HEK293 (cell line): ENCODE data around the gene FOXO1.

Experiments used
- CTCF ChIA-PET: fragments of 350-600 bp; formaldehyde crosslinking; extraction: SDS; loops from one replicate; lab custom pipeline; 2021; ENCODE audit warnings: antibody characterized with exemption; lab: Yijun Ruan, JAX
- POLR2A ChIA-PET: fragments of 300-600 bp; formaldehyde crosslinking; extraction: SDS; loops from one replicate; lab custom pipeline; 2020; ENCODE audit warnings: antibody characterized with exemption, inconsistent platforms; lab: Yijun Ruan, JAX
- H3K27ac ChIP-seq: fragments of 200-500 bp; sonication (Bioruptor generic); 2 replicates; pipeline ENCODE4 v1.5.1; 2014; ENCODE audit warnings: low read depth, low read length, control low read depth, inconsistent platforms; ENCODE audit errors: extremely low read depth
- H3K36me3 ChIP-seq, 2 experiments: fragments of 200-500 bp in 1 of 2; sonication (Bioruptor generic) in 1 of 2; 1 replicate in 1 of 2; 2 replicates in 1 of 2; pipeline ENCODE4 v1.5.1; 2014 to 2017; ENCODE audit warnings: inconsistent platforms in 2 of 2, low read length in 2 of 2; ENCODE audit not compliant: control insufficient read depth in 2 of 2, insufficient read depth in 1 of 2
- H3K4me1 ChIP-seq: fragments of 200-500 bp; sonication (Bioruptor generic); 2 replicates; pipeline ENCODE4 v1.5.1; 2014; ENCODE audit warnings: mild to moderate bottlenecking, low read length, inconsistent platforms; ENCODE audit not compliant: control insufficient read depth, insufficient read depth
- H3K4me3 ChIP-seq: 2 replicates; pipeline ENCODE4 v1.5.1; 2011; ENCODE audit warnings: low read depth, mild to moderate bottlenecking, control low read depth, low read length, moderate library complexity
- H3K9me3 ChIP-seq: fragments of 200-500 bp; sonication (Bioruptor generic); 2 replicates; pipeline ENCODE4 v1.5.1; 2014; ENCODE audit warnings: low read depth, low read length, inconsistent platforms; ENCODE audit not compliant: control insufficient read depth, insufficient read depth
- KLF7 ChIP-seq: fragments of 450-650 bp; formaldehyde crosslinking; IDR thresholded peaks from 2 replicates; pipeline ENCODE4 v1.5.1; 2016; ENCODE audit warnings: missing biosample characterization, missing genetic modification characterization, borderline replicate concordance
- PRDM1 ChIP-seq: fragments of 450-650 bp; formaldehyde crosslinking; IDR thresholded peaks from 2 replicates; pipeline ENCODE4; 2016; ENCODE audit warnings: missing biosample characterization, missing genetic modification characterization
- PRDM2 ChIP-seq: fragments of 450-650 bp; formaldehyde crosslinking; IDR thresholded peaks from 2 replicates; pipeline ENCODE4 v1.5.1; 2016; ENCODE audit warnings: missing biosample characterization, missing genetic modification characterization, borderline replicate concordance
- PRDM6 ChIP-seq: fragments of 450-650 bp; formaldehyde crosslinking; IDR thresholded peaks from 2 replicates; pipeline ENCODE4 v1.5.1; 2017; ENCODE audit warnings: missing biosample characterization, missing genetic modification characterization
- SP2 ChIP-seq: fragments of 450-650 bp; formaldehyde crosslinking; IDR thresholded peaks from 2 replicates; pipeline ENCODE4 v1.5.1; 2016; ENCODE audit warnings: missing biosample characterization, missing genetic modification characterization
- ZBTB44 ChIP-seq: fragments of 450-650 bp; IDR thresholded peaks from 2 replicates; pipeline ENCODE4 v1.5.1; 2018; ENCODE audit warnings: missing biosample characterization, mild to moderate bottlenecking, missing genetic modification characterization
- ZBTB6 ChIP-seq: fragments of 450-650 bp; formaldehyde crosslinking; IDR thresholded peaks from 2 replicates; pipeline ENCODE4 v1.5.1; 2017; ENCODE audit warnings: missing biosample characterization, missing genetic modification characterization
- ZNF174 ChIP-seq: fragments of 450-650 bp; formaldehyde crosslinking; IDR thresholded peaks from 2 replicates; pipeline ENCODE4 v1.5.0; 2017; ENCODE audit warnings: missing biosample characterization, mild to moderate bottlenecking, missing genetic modification characterization
- ZNF26 ChIP-seq: fragments of 450-650 bp; formaldehyde crosslinking; IDR thresholded peaks from 2 replicates; pipeline ENCODE4 v1.5.1; 2016; ENCODE audit warnings: missing biosample characterization, missing genetic modification characterization
- ZNF544 ChIP-seq: fragments of 450-650 bp; formaldehyde crosslinking; IDR thresholded peaks from 2 replicates; pipeline ENCODE4 v1.5.0; 2017; ENCODE audit warnings: missing biosample characterization, missing genetic modification characterization
- ZNF561 ChIP-seq: fragments of 450-650 bp; IDR thresholded peaks from 2 replicates; pipeline ENCODE4 v1.5.1; 2018; ENCODE audit warnings: missing biosample characterization, missing genetic modification characterization, borderline replicate concordance
- ZNF654 ChIP-seq: fragments of 450-650 bp; formaldehyde crosslinking; IDR thresholded peaks from 2 replicates; pipeline ENCODE4 v1.5.1; 2016; ENCODE audit warnings: low read depth, missing biosample characterization, missing genetic modification characterization
- ZNF660 ChIP-seq: fragments of 450-650 bp; IDR thresholded peaks from 2 replicates; pipeline ENCODE4 v1.5.1; 2018; ENCODE audit warnings: missing biosample characterization, mild to moderate bottlenecking, missing genetic modification characterization

The FOXO1 gene

GRCh38 chr13:40688781-40689180, 22.3 kb upstream of the FOXO1 start:
- Histone ChIP-seq H3K27ac (no peak overlapping the region), H3K4me1 (no peaks in the 10 kb centered on the region), H3K36me3 (no peaks in the 10 kb centered on the region), H3K9me3 (no peaks in the 10 kb centered on the region), H3K4me3 (no peak overlapping the region)
- ChIA-PET CTCF (no interaction called here), POLR2A (interaction anchor here (0.7 kb wide), 1 partner anchor 955 kb away, joined by 3 read pairs; no protein-coding TSS in a partner anchor)
- TF ChIP-seq ZBTB44 (tag by site-specific recombination) (no peak), ZNF544 (tag by site-specific recombination) (no peak), PRDM2 (tag by site-specific recombination) (no peak), SP2 (tag by site-specific recombination) (no peak), ZBTB6 (no peak), ZNF174 (tag by site-specific recombination) (no peak), ZNF561 (tag by site-specific recombination) (no peak)

- H3K4me3 ChIP-seq, result no peak overlapping the region
- no peaks in the 10 kb centered on the region for H3K9me3 ChIP-seq
- ChIA-PET CTCF (interaction anchor here (0.6 to 2.7 kb wide), 24 partner anchors 9 to 1696 kb away, joined by 3 to 14 read pairs (median 4); no protein-coding TSS in a partner anchor), POLR2A (no interaction called here)
- no peaks in the 10 kb centered on the region for H3K36me3 ChIP-seq
- no peaks in the 10 kb centered on the region for H3K4me1 ChIP-seq
- no peak overlapping the region for H3K27ac ChIP-seq
- no peak for TF ChIP-seq ZNF26 (tag by site-specific recombination)
- TF ChIP-seq PRDM6 (tag by site-specific recombination), result peak; percentile 38; the same call in 1 of the 2 replicates
- TF ChIP-seq ZNF660 (tag by site-specific recombination), result 0 out of 2 replicates have a peak, but pooled peaks have one; percentile 30
- TF ChIP-seq ZNF654 (tag by site-specific recombination), result peak; percentile 73
- TF ChIP-seq KLF7, result no peak
- TF ChIP-seq PRDM1 (tag by site-specific recombination), result 0 out of 2 replicates have a peak, but pooled peaks have one; percentile 45
- TF ChIP-seq, all 188 proteins: peak for 4
Measured at GRCh38 chr13:40682449-40683240, 16.2 kb upstream of the FOXO1 start.
